ENCODE results near the gene DNAJC27. TPM values are rescaled to one million over a fixed set of nuclear protein-coding genes. Genes with fewer than 3 reads are reported as not detected.

Gene DNAJC27
- total RNA-seq, 1 experiment from 2014 or later, result 5.4 TPM

DNA sequence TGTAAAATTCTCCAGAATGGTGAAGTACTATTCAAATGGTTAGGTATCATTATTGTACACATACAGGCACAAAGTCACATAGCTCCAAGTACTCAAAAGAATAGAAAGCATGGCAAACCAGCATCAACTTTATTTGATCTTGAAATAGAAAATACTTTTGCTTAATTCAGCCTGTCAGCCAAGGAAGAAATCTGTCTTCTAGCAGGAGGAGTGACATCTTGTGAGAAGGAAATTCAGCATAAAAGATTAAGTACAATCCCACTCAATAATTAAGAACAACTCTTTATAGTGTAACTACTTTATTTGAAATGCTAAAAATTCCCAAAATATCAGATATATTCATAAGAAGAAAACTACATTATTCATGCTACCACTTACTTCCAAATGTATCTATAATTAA, 15.8 kb downstream of the DNAJC27 start:
- H3K4me3 Mint-ChIP-seq, result no peak overlapping the region
- no peaks in the 10 kb centered on the region for H3K4me1 Mint-ChIP-seq
- POLR2A ChIA-PET, result no interaction called here
- H3K9me3 Mint-ChIP-seq, result peaks cover 12% of the 10 kb centered on the region
- ATAC-seq (no peak), DNase-seq (ENCODE audit: low spot score) (no peak)
- H3K27ac Mint-ChIP-seq, result no peak overlapping the region
- TF ChIP-seq, protein P1, sequence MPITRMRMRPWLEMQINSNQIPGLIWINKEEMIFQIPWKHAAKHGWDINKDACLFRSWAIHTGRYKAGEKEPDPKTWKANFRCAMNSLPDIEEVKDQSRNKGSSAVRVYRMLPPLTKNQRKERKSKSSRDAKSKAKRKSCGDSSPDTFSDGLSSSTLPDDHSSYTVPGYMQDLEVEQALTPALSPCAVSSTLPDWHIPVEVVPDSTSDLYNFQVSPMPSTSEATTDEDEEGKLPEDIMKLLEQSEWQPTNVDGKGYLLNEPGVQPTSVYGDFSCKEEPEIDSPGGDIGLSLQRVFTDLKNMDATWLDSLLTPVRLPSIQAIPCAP (CRISPR knock-in tag; IDR thresholded peaks at IDR 0.05), result no peak
- TF ChIP-seq ZNF121 (CRISPR knock-in tag; IDR thresholded peaks at IDR 0.05) (no peak), GTF2I (CRISPR knock-in tag; conservative IDR thresholded peaks at IDR 0.05) (no peak)
- CTCF ChIA-PET, result no interaction called here
- peaks cover 50% of the 10 kb centered on the region for H3K36me3 Mint-ChIP-seq
- H3K27me3 Mint-ChIP-seq (ENCODE audit: low read depth), result no peaks in the 10 kb centered on the region

DNA sequence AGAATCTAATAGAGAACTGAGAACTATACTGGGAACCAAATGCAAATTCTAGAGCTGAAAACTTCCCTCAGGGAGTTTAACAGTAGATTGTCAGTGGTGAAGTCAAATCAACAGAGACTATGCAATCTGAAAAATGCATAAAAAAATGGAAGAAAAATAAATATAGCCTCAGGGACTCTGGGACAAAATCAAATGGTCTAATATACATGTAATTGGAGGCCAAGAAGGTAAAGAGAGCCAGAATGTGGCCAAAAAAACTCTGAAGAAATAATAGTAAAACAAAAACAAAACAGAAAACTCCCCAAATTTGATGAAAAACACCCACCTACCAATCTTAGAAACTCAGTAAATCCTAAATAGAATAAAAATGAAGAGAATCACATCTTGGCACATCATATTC, 16.5 kb downstream of the DNAJC27 start:
- H3K9me3 Mint-ChIP-seq, result peaks cover 12% of the 10 kb centered on the region
- ChIA-PET CTCF (no interaction called here), POLR2A (no interaction called here)
- H3K4me1 Mint-ChIP-seq, result no peaks in the 10 kb centered on the region
- no peaks in the 10 kb centered on the region for H3K27me3 Mint-ChIP-seq (ENCODE audit: low read depth)
- ATAC-seq (no peak), DNase-seq (ENCODE audit: low spot score) (no peak)
- H3K27ac Mint-ChIP-seq, result no peak overlapping the region
- TF ChIP-seq NFE2L1 (CRISPR knock-in tag; IDR thresholded peaks at IDR 0.05) (no peak), ZNF317 (CRISPR knock-in tag; IDR thresholded peaks at IDR 0.05; ENCODE audit: borderline replicate concordance, low read depth) (no peak)
- H3K36me3 Mint-ChIP-seq, result peaks cover 51% of the 10 kb centered on the region
- H3K4me3 Mint-ChIP-seq, result no peak overlapping the region

DNA sequence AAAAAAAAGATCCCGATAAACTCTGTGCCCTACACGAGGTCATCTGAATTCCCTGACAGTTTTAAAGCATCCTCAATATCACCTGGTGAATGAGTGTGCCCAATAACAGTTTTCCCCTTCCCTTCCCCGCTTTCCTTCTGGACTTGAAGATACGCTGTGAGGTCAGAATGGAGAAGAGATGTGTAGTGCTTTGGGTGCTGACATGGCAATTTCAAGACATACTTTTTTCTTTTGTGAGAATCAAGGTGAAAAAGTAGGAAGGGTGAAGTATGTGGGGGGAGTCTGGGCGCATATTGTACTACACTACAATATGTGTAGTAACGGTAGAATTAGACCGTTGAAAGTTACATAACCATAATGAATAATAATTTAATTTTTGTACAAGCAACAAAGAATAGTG, 21.7 kb downstream of the DNAJC27 start:
- ATAC-seq, result no peak
- TF ChIP-seq, protein P2, sequence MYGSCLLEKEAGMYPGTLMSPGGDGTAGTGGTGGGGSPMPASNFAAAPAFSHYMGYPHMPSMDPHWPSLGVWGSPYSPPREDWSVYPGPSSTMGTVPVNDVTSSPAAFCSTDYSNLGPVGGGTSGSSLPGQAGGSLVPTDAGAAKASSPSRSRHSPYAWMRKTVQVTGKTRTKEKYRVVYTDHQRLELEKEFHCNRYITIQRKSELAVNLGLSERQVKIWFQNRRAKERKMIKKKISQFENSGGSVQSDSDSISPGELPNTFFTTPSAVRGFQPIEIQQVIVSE (CRISPR knock-in tag; IDR thresholded peaks at IDR 0.05; ENCODE audit: borderline replicate concordance), result no peak
- no peak for TF ChIP-seq ZNF232 (CRISPR knock-in tag; IDR thresholded peaks at IDR 0.05)
- TF ChIP-seq GRHL2 (CRISPR knock-in tag; IDR thresholded peaks at IDR 0.05; ENCODE audit: insufficient replicate concordance, severe bottlenecking), result no peak
- no peak for TF ChIP-seq TP53 (CRISPR knock-in tag; IDR thresholded peaks at IDR 0.05)
- TF ChIP-seq NR2C2 (CRISPR knock-in tag; IDR thresholded peaks at IDR 0.05), result no peak
- TF ChIP-seq, protein P3, sequence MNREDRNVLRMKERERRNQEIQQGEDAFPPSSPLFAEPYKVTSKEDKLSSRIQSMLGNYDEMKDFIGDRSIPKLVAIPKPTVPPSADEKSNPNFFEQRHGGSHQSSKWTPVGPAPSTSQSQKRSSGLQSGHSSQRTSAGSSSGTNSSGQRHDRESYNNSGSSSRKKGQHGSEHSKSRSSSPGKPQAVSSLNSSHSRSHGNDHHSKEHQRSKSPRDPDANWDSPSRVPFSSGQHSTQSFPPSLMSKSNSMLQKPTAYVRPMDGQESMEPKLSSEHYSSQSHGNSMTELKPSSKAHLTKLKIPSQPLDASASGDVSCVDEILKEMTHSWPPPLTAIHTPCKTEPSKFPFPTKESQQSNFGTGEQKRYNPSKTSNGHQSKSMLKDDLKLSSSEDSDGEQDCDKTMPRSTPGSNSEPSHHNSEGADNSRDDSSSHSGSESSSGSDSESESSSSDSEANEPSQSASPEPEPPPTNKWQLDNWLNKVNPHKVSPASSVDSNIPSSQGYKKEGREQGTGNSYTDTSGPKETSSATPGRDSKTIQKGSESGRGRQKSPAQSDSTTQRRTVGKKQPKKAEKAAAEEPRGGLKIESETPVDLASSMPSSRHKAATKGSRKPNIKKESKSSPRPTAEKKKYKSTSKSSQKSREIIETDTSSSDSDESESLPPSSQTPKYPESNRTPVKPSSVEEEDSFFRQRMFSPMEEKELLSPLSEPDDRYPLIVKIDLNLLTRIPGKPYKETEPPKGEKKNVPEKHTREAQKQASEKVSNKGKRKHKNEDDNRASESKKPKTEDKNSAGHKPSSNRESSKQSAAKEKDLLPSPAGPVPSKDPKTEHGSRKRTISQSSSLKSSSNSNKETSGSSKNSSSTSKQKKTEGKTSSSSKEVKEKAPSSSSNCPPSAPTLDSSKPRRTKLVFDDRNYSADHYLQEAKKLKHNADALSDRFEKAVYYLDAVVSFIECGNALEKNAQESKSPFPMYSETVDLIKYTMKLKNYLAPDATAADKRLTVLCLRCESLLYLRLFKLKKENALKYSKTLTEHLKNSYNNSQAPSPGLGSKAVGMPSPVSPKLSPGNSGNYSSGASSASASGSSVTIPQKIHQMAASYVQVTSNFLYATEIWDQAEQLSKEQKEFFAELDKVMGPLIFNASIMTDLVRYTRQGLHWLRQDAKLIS (CRISPR knock-in tag; IDR thresholded peaks at IDR 0.05; ENCODE audit: borderline replicate concordance), result no peak
- H3K4me3 Mint-ChIP-seq, result no peak overlapping the region
- peaks cover 34% of the 10 kb centered on the region for H3K36me3 Mint-ChIP-seq
- POLR2A ChIA-PET, result no interaction called here
- DNase-seq (ENCODE audit: low spot score), result no peak
- no peaks in the 10 kb centered on the region for H3K4me1 Mint-ChIP-seq
- no peaks in the 10 kb centered on the region for H3K27me3 Mint-ChIP-seq (ENCODE audit: low read depth)
- CTCF ChIA-PET, result no interaction called here
- peaks cover 3% of the 10 kb centered on the region; the same call in 1 of the 2 replicates for H3K9me3 Mint-ChIP-seq
- no peak overlapping the region for H3K27ac Mint-ChIP-seq

DNA sequence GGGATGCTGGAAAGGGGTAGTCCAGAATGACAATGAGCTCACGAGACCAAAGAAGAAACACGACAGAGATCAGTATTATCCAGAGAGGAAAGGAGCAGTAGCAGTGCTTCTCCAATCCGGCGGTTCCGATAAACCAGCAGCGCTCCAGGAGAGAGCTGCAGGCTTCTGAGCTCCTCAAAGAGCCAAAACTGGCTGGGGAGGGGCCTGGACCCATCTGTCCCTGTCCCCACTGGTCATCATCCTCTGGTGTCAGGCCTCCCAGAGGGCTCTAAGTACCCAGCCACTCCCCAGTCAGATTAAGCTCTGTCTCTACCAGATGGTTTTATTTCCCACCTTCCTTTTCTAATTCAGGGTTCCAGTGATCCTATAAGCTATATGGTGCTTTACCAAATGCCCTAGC, 23.2 kb downstream of the DNAJC27 start:
- TF ChIP-seq NR2C2 (CRISPR knock-in tag; IDR thresholded peaks at IDR 0.05) (no peak), NFE2L1 (CRISPR knock-in tag; IDR thresholded peaks at IDR 0.05) (no peak), TP53 (CRISPR knock-in tag; IDR thresholded peaks at IDR 0.05) (no peak)
- TF ChIP-seq, protein P4, sequence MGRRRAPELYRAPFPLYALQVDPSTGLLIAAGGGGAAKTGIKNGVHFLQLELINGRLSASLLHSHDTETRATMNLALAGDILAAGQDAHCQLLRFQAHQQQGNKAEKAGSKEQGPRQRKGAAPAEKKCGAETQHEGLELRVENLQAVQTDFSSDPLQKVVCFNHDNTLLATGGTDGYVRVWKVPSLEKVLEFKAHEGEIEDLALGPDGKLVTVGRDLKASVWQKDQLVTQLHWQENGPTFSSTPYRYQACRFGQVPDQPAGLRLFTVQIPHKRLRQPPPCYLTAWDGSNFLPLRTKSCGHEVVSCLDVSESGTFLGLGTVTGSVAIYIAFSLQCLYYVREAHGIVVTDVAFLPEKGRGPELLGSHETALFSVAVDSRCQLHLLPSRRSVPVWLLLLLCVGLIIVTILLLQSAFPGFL (CRISPR knock-in tag; IDR thresholded peaks at IDR 0.05; ENCODE audit: borderline replicate concordance), result no peak
- TF ChIP-seq, protein P5, sequence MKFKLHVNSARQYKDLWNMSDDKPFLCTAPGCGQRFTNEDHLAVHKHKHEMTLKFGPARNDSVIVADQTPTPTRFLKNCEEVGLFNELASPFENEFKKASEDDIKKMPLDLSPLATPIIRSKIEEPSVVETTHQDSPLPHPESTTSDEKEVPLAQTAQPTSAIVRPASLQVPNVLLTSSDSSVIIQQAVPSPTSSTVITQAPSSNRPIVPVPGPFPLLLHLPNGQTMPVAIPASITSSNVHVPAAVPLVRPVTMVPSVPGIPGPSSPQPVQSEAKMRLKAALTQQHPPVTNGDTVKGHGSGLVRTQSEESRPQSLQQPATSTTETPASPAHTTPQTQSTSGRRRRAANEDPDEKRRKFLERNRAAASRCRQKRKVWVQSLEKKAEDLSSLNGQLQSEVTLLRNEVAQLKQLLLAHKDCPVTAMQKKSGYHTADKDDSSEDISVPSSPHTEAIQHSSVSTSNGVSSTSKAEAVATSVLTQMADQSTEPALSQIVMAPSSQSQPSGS (CRISPR knock-in tag; IDR thresholded peaks at IDR 0.05; ENCODE audit: borderline replicate concordance, low read depth), result no peak
- TF ChIP-seq, protein P6, sequence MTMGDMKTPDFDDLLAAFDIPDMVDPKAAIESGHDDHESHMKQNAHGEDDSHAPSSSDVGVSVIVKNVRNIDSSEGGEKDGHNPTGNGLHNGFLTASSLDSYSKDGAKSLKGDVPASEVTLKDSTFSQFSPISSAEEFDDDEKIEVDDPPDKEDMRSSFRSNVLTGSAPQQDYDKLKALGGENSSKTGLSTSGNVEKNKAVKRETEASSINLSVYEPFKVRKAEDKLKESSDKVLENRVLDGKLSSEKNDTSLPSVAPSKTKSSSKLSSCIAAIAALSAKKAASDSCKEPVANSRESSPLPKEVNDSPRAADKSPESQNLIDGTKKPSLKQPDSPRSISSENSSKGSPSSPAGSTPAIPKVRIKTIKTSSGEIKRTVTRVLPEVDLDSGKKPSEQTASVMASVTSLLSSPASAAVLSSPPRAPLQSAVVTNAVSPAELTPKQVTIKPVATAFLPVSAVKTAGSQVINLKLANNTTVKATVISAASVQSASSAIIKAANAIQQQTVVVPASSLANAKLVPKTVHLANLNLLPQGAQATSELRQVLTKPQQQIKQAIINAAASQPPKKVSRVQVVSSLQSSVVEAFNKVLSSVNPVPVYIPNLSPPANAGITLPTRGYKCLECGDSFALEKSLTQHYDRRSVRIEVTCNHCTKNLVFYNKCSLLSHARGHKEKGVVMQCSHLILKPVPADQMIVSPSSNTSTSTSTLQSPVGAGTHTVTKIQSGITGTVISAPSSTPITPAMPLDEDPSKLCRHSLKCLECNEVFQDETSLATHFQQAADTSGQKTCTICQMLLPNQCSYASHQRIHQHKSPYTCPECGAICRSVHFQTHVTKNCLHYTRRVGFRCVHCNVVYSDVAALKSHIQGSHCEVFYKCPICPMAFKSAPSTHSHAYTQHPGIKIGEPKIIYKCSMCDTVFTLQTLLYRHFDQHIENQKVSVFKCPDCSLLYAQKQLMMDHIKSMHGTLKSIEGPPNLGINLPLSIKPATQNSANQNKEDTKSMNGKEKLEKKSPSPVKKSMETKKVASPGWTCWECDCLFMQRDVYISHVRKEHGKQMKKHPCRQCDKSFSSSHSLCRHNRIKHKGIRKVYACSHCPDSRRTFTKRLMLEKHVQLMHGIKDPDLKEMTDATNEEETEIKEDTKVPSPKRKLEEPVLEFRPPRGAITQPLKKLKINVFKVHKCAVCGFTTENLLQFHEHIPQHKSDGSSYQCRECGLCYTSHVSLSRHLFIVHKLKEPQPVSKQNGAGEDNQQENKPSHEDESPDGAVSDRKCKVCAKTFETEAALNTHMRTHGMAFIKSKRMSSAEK (CRISPR knock-in tag; IDR thresholded peaks at IDR 0.05; ENCODE audit: borderline replicate concordance), result no peak
- Mint-ChIP-seq H3K27ac (no peak overlapping the region), H3K4me3 (no peak overlapping the region), H3K4me1 (no peaks in the 10 kb centered on the region), H3K9me3 (no peaks in the 10 kb centered on the region), H3K36me3 (peaks cover 21% of the 10 kb centered on the region), H3K27me3 (ENCODE audit: low read depth) (no peaks in the 10 kb centered on the region)
- DNase-seq (ENCODE audit: low spot score) (no peak), ATAC-seq (no peak)
- ChIA-PET POLR2A (interaction anchor here (0.6 kb wide), 1 partner anchor 207 kb away, joined by 3 read pairs; no protein-coding TSS in a partner anchor), CTCF (interaction anchor here (0.8 to 1.2 kb wide), 2 partner anchors 121 to 181 kb away, joined by 3 to 4 read pairs; no protein-coding TSS in a partner anchor)

All from WTC11 (cell line).